Activated naive CD4-positive, alpha-beta T cell treated with anti-CD3 and anti-CD28 coated beads, Interleukin-2, amount 10 ng/mL, durations not matched to agents 5 hours and 36 hours (primary cell): ENCODE results near the gene MPZ. TPM values are rescaled to one million over a fixed set of nuclear protein-coding genes. Genes with fewer than 3 reads are reported as not detected.

Experiments
- total RNA-seq, 2 experiments: library from RNA; stranded (reverse); gene quantifications; one replicate each; pipeline ENCODE4 v1.2.3, GENCODE V29; 2021

MPZ gene
- 1 to 10 TPM; 4.8 to 6.1 TPM for total RNA-seq

GRCh38 chr1:161309868-161310267, at the start of gene MPZ:
Gene MPZ, minus strand, starts transcription at chr1:161309968. Its CDS starts 63 bp downstream, at chr1:161309905.

GRCh38 chr1:161314201-161314981, 4.6 kb upstream of the MPZ start, which contains the start of gene SDHC:
Gene SDHC, plus strand, starts transcription at chr1:161314381. Its CDS starts 25 bp downstream, at chr1:161314406.

GRCh38 chr1:161258439-161259344, 51.1 kb downstream of the MPZ start, which contains the start of gene PCP4L1:
Gene PCP4L1, plus strand, starts transcription at chr1:161258745. Its CDS starts 230 bp downstream, at chr1:161258975.

Other genes starting within 250 kb of the MPZ start
- 100 to 1,000 TPM; 304 to 324 TPM for gene ARHGAP30, start 240.1 kb downstream of the MPZ start, total RNA-seq
- gene NECTIN4, start 220.4 kb downstream of the MPZ start, total RNA-seq, result not detected
- gene KLHDC9, start 211.6 kb downstream of the MPZ start, total RNA-seq, result under 1 TPM; 0.58 to 0.63 TPM
- 10 to 100 TPM; 47.2 to 48.3 TPM for gene PFDN2, start 191.9 kb downstream of the MPZ start, total RNA-seq
- 10 to 100 TPM; 38.3 to 39.0 TPM for gene NIT1, start 191.9 kb downstream of the MPZ start, total RNA-seq
- 10 to 100 TPM; 30.2 to 35.5 TPM for gene DEDD, start 177.3 kb downstream of the MPZ start, total RNA-seq
- 100 to 1,000 TPM; 123 to 125 TPM for gene UFC1, start 156.0 kb downstream of the MPZ start, total RNA-seq
- 10 to 100 TPM; 31.2 to 35.6 TPM for gene USP21, start 150.5 kb downstream of the MPZ start, total RNA-seq
- gene PPOX, start 143.5 kb downstream of the MPZ start, total RNA-seq, result 10 to 100 TPM; 35.8 to 39.2 TPM
- 10 to 100 TPM; 43.6 to 52.2 TPM for gene B4GALT3, start 132.5 kb downstream of the MPZ start, total RNA-seq
- 1 to 10 TPM; 1.8 to 1.9 TPM for gene ADAMTS4, start 110.9 kb downstream of the MPZ start, total RNA-seq
- 10 to 100 TPM; 82.5 to 90.4 TPM for gene NDUFS2, start 107.6 kb downstream of the MPZ start, total RNA-seq
- gene FCER1G, start 94.7 kb downstream of the MPZ start, total RNA-seq, result 1 to 10 TPM; 2.7 to 2.9 TPM
- gene APOA2, start 86.3 kb downstream of the MPZ start, total RNA-seq, result not detected
- gene TOMM40L, start 83.9 kb downstream of the MPZ start, total RNA-seq, result 10 to 100 TPM; 19.6 to 20.4 TPM
- not detected for gene NR1I3, start 71.8 kb downstream of the MPZ start, total RNA-seq
- gene PCP4L1, start 51.2 kb downstream of the MPZ start, total RNA-seq, result under 1 TPM; 0.26 to 0.71 TPM
- 100 to 1,000 TPM; 148 to 153 TPM for gene SDHC, start 4.4 kb upstream of the MPZ start, total RNA-seq
- not detected for gene CFAP126, start 57.9 kb upstream of the MPZ start, total RNA-seq
- gene FCGR2A, start 195.5 kb upstream of the MPZ start, total RNA-seq, result not detected
- under 1 TPM; 0.10 to 0.12 TPM for gene HSPA6, start 214.6 kb upstream of the MPZ start, total RNA-seq
- 1 to 10 TPM in 1 of 2 experiments, under 1 TPM in 1; 0.55 to 1.1 TPM for gene FCGR3A, start 239.8 kb upstream of the MPZ start, total RNA-seq